ENCODE results near the gene ZMYND19.
"Not testable (repeated sequence)": the region's sequence is repeated elsewhere in the genome, so short reads cannot be mapped to it uniquely, and the experiment has no call there.

The ZMYND19 gene

GRCh38 chr9:137613738-137614523 lies 23.6 kb upstream of the ZMYND19 start:
- no peak for DNase-seq

- DNase-seq: no peak
Measured at GRCh38 chr9:137613259-137613658, 22.9 kb upstream of the ZMYND19 start.

- DNase-seq: no peak
Measured at GRCh38 chr9:137612741-137613142, 22.4 kb upstream of the ZMYND19 start.

- peak; percentile 73 for DNase-seq
Measured at GRCh38 chr9:137611623-137612609, 21.6 kb upstream of the ZMYND19 start.

- DNase-seq: no peak
Measured at GRCh38 chr9:137610944-137611343, 20.6 kb upstream of the ZMYND19 start.

- no peak for DNase-seq
Measured at GRCh38 chr9:137607141-137607857, 17.0 kb upstream of the ZMYND19 start.

- DNase-seq: no peak
Measured at GRCh38 chr9:137606734-137607138, 16.4 kb upstream of the ZMYND19 start.

- peak; percentile 45 for DNase-seq
Measured at GRCh38 chr9:137606005-137606621, 15.8 kb upstream of the ZMYND19 start.

- peak; percentile 93 for DNase-seq
Measured at GRCh38 chr9:137605121-137606004, 15.1 kb upstream of the ZMYND19 start, which contains the start of gene ARRDC1. Gene ARRDC1 (plus strand): TSS chr9:137605686. CDS start chr9:137605718, 32 bp downstream.

- DNase-seq: no peak
Measured at GRCh38 chr9:137604345-137605086, 14.2 kb upstream of the ZMYND19 start.

- DNase-seq: no peak
Measured at GRCh38 chr9:137603879-137604278, 13.6 kb upstream of the ZMYND19 start.

- DNase-seq: no peak
Measured at GRCh38 chr9:137602661-137603060, 12.3 kb upstream of the ZMYND19 start.

GRCh38 chr9:137598943-137599342 lies 8.6 kb upstream of the ZMYND19 start:
- no peak for DNase-seq

GRCh38 chr9:137596577-137596976 lies 6.3 kb upstream of the ZMYND19 start:
- DNase-seq: not testable (repeated sequence)

GRCh38 chr9:137593176-137593575 lies 2.9 kb upstream of the ZMYND19 start:
- DNase-seq: no peak

- DNase-seq: no peak
Measured at GRCh38 chr9:137592767-137593166, 2.5 kb upstream of the ZMYND19 start.

GRCh38 chr9:137590123-137590468 lies 216 bp downstream of the ZMYND19 start:
- no peak for DNase-seq

- no peak for DNase-seq
Measured at GRCh38 chr9:137589441-137590122, 730 bp downstream of the ZMYND19 start.

- DNase-seq: no peak
Measured at GRCh38 chr9:137588891-137589290, 1.4 kb downstream of the ZMYND19 start.

- DNase-seq: no peak
Measured at GRCh38 chr9:137588311-137588710, 2.0 kb downstream of the ZMYND19 start.

Data from NCI-H774 (cell line).